NCI-H446 treated with DMSO at 0.1 percent for 48 hours (cell line): Measurements from ENCODE around the gene PIK3AP1.
"Not testable (repeated sequence)": the region's sequence is repeated elsewhere in the genome, so short reads cannot be mapped to it uniquely, and the experiment has no call there.

Experiments
- DNase-seq: peaks from one replicate; lab custom pipeline; 2025; lab: John Stamatoyannopoulos, UW

The PIK3AP1 gene

GRCh38 chr10:96724621-96725020 is 4.3 kb upstream of the PIK3AP1 start:
- no peak for DNase-seq

GRCh38 chr10:96721207-96721572 is 876 bp upstream of the PIK3AP1 start:
- no peak for DNase-seq

GRCh38 chr10:96719850-96720421 is 378 bp downstream of the PIK3AP1 start:
- no peak for DNase-seq

- no peak for DNase-seq
Measured at GRCh38 chr10:96719200-96719599, 1.1 kb downstream of the PIK3AP1 start.

GRCh38 chr10:96718304-96718990 is 1.9 kb downstream of the PIK3AP1 start:
- DNase-seq, result no peak

GRCh38 chr10:96716390-96716789 is 3.9 kb downstream of the PIK3AP1 start:
- no peak for DNase-seq

GRCh38 chr10:96714746-96715255 is 5.5 kb downstream of the PIK3AP1 start:
- no peak for DNase-seq

GRCh38 chr10:96714031-96714590 is 6.2 kb downstream of the PIK3AP1 start:
- no peak for DNase-seq

GRCh38 chr10:96712662-96713271 is 7.5 kb downstream of the PIK3AP1 start:
- no peak for DNase-seq

- DNase-seq, result no peak
Measured at GRCh38 chr10:96711048-96711728, 9.1 kb downstream of the PIK3AP1 start.

GRCh38 chr10:96709525-96709924 is 10.8 kb downstream of the PIK3AP1 start:
- no peak for DNase-seq

GRCh38 chr10:96708996-96709395 is 11.3 kb downstream of the PIK3AP1 start:
- no peak for DNase-seq

GRCh38 chr10:96708456-96708855 is 11.9 kb downstream of the PIK3AP1 start:
- no peak for DNase-seq

- DNase-seq, result no peak
Measured at GRCh38 chr10:96706331-96706853, 13.9 kb downstream of the PIK3AP1 start.

GRCh38 chr10:96705134-96705533 is 15.2 kb downstream of the PIK3AP1 start:
- no peak for DNase-seq

GRCh38 chr10:96704563-96704962 is 15.8 kb downstream of the PIK3AP1 start:
- no peak for DNase-seq

- DNase-seq, result no peak
Measured at GRCh38 chr10:96703358-96703757, 17.0 kb downstream of the PIK3AP1 start.

- no peak for DNase-seq
Measured at GRCh38 chr10:96701265-96701664, 19.0 kb downstream of the PIK3AP1 start.

- no peak for DNase-seq
Measured at GRCh38 chr10:96700374-96701099, 19.8 kb downstream of the PIK3AP1 start.

GRCh38 chr10:96699613-96700012 is 20.7 kb downstream of the PIK3AP1 start:
- no peak for DNase-seq

GRCh38 chr10:96698305-96698704 is 22.0 kb downstream of the PIK3AP1 start:
- not testable (repeated sequence) for DNase-seq

GRCh38 chr10:96697438-96697837 is 22.9 kb downstream of the PIK3AP1 start:
- no peak for DNase-seq
